ENCODE measurements around the gene ZNRD2.
"Not testable (repeated sequence)": the region's sequence is repeated elsewhere in the genome, so short reads cannot be mapped to it uniquely, and the experiment has no call there.

The ZNRD2 gene

GRCh38 chr11:65569973-65570918 is at the start of gene ZNRD2:
ZNRD2 (plus strand) TSS chr11:65570477; CDS start chr11:65570492, 15 bp downstream.
- peak; percentile 100 for DNase-seq

GRCh38 chr11:65521777-65522521 is 48.3 kb upstream of the ZNRD2 start:
- DNase-seq, result not testable (repeated sequence)

- not testable (repeated sequence) for DNase-seq
Observed at GRCh38 chr11:65522718-65523630, 47.3 kb upstream of the ZNRD2 start.

GRCh38 chr11:65523631-65523968 is 46.7 kb upstream of the ZNRD2 start:
- DNase-seq, result not testable (repeated sequence)

GRCh38 chr11:65524014-65524740 is 46.1 kb upstream of the ZNRD2 start:
- DNase-seq, result no peak

- peak; percentile 87 for DNase-seq
Observed at GRCh38 chr11:65524741-65525545, 45.3 kb upstream of the ZNRD2 start, which contains the start of gene SCYL1. SCYL1 (plus strand) TSS chr11:65525083; CDS start chr11:65525154, 71 bp downstream.

GRCh38 chr11:65525546-65526480 is 44.5 kb upstream of the ZNRD2 start:
- no peak for DNase-seq

- DNase-seq, result no peak
Observed at GRCh38 chr11:65526744-65527143, 43.5 kb upstream of the ZNRD2 start.

- DNase-seq, result no peak
Observed at GRCh38 chr11:65528819-65529350, 41.4 kb upstream of the ZNRD2 start.

- DNase-seq, result peak; percentile 16
Observed at GRCh38 chr11:65529475-65530156, 40.7 kb upstream of the ZNRD2 start.

GRCh38 chr11:65530157-65530496 is 40.1 kb upstream of the ZNRD2 start:
- DNase-seq, result peak; percentile 62

- DNase-seq, result peak; percentile 20
Observed at GRCh38 chr11:65532388-65533064, 37.8 kb upstream of the ZNRD2 start.

GRCh38 chr11:65535102-65535501 is 35.2 kb upstream of the ZNRD2 start:
- peak; percentile 33 for DNase-seq

- peak; percentile 54 for DNase-seq
Observed at GRCh38 chr11:65536412-65537295, 33.6 kb upstream of the ZNRD2 start.

GRCh38 chr11:65537296-65537597 is 33.0 kb upstream of the ZNRD2 start:
- DNase-seq, result no peak

GRCh38 chr11:65537620-65538231 is 32.6 kb upstream of the ZNRD2 start:
- peak; percentile 53 for DNase-seq
